HG02943 (cell line): ENCODE measurements around the gene KCNJ4.

Experiments used
- ATAC-seq: cut with Tn5 transposase; IDR thresholded peaks from one replicate; pipeline ENCODE4 v1.9.1; 2021; ENCODE audit warnings: mild to moderate bottlenecking, low read depth, moderate library complexity; ENCODE audit not compliant: unreplicated experiment

Gene KCNJ4

DNA sequence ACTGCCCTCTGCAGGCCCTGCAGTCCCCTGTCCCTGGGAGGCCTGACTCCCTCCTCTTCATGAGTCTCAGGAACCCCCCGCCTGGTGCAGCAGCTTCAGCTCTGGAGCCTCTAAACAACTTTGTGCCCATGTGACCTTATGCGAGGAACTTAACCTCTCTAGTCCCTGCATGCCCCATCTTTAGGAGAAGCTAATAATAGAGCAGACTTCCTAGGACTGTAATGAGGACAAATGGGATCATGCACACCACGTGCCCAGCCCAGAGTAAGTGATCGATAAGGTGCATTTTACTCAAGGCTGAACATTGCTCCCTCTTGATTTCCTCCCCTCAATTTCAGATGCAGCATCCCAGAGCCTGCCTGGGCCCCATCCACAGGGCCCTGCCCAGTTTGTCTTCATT, 19.0 kb downstream of the KCNJ4 start:
- ATAC-seq: no peak

DNA sequence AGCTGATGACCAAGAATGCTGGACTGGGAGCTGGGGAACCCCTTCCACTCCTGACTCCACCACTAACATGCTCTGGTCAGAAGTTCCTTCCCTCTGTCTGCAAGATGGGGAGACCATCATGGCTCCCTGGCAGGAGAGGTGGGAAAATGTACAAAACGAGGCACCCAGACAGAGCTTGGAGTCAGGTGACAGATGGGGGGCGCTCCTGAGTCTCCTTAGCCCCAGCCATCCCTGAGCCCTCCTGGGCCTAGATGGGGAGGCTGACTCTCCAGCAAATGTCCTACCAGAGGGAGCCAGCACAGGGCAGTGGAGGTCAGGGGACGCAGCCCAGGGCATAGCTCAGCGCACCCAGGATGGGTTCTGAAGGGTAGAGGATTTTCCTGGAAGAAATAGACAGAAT, 20.0 kb downstream of the KCNJ4 start:
- ATAC-seq: no peak

DNA sequence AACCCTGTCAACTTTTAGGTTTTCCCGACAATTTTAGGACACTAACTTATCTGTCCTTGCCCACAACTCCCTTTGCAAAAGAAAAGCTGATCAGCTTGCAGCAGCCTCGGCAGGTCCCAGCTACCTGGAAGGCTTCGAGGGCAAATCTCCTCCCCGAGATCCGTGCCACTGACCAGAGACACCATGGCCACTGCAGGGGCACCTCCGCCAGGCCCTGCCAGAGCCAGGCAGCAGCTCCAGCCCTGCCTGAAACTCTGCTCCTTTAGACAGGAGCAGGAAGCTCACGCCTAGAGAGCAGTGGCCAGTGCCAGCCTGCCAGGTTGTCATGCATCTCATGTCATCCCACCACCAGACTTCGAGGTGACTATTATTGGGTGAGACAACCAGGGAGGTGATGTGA, 21.1 kb downstream of the KCNJ4 start:
- no peak for ATAC-seq

- ATAC-seq: no peak
Measured at GRCh38 chr22:38432264-38432663, 22.7 kb downstream of the KCNJ4 start.

DNA sequence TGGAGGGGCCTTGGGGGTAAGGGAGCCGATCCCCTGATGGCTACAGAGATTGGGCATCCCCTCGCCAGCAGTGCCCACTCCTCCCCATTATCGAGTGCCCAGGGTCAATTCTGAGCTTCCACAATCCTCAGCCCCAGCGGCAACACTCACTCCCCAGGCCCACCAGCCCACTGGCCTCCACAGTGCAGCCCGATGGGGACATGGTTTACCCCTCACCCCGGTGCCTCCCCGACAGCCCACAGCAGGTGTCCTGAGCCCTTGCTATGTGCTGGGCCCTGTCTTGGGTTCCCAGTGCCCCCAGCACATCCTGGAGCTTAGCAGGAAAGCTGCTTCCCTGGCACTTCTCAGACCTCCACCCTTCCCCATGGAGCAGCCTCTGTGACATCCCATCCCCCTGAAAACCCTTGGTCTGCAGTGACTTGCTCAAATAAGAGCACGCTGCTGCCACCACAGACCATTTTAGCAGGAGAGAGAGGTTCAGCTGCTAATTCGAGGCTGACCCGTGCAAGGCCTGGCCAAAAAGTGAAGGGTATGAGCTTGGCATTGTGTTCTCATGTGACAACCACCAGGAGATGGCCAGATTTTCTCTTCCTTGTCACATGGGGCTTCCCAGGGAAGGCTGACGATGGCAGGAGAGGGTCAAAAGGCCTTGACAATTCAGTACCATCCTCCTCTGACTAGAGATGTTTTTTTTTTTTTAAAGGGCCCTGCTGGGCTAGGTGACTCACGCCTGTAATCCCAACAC, 23.6 kb downstream of the KCNJ4 start:
- ATAC-seq: no peak

GRCh38 chr22:38429499-38430068, 25.4 kb downstream of the KCNJ4 start:
- no peak for ATAC-seq

DNA sequence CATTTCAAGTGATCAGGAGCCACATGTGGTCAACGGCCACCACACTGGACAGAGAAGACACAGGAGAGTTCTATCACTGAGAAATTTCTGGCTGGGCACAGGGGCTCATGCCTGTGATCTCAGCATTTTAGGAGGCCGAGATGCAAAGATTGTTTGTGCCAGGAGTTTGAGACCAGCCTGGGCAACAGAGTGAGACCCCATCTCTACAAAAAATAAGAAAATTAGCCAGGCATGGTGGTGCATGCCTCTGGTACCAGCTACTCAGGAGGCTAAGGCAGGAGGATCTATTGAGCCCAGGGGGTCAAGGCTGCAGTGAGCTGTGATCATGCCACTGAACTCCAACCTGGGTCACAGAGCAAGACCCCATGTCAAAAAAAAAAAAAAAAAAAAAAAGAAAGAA, 26.3 kb downstream of the KCNJ4 start:
- ATAC-seq: no peak

DNA sequence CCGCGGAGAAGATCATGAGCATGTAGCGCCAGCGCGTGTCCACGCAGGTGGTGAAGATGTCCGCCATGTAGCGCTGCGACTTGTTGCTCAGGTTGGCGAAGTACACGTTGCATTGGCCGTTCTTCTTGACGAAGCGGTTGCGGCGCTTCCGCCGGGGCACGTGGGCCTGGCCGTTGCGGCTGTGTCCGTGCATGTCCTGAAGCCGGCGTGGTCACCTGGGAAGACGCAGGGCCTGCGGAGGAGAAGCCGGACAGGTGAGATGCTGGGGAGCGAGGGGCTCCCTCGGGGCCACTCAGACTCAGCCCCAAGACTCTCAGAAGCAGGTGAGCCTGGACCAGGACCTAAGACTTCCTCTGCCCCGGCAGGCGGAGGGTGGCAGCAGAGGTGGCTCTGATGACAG, 27.1 kb downstream of the KCNJ4 start:
- no peak for ATAC-seq

DNA sequence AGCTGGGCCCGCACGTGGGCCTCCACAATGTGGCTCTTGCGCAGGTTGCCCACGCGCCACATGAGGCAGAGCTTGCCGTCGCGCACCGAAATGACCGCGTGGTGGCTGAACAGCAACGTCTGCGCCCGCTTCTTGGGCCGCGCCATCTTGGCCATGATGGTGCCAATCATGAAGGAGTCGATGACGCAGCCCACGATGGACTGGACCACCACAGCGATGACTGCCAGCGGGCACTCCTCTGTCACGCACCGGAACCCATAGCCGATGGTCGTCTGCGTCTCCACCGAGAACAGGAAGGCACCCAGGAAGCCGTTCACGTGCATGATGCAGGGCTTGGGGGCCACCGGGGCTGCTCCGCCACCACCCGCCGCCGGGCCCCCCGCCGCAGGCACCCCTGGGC, 27.5 kb downstream of the KCNJ4 start:
- ATAC-seq: no peak

DNA sequence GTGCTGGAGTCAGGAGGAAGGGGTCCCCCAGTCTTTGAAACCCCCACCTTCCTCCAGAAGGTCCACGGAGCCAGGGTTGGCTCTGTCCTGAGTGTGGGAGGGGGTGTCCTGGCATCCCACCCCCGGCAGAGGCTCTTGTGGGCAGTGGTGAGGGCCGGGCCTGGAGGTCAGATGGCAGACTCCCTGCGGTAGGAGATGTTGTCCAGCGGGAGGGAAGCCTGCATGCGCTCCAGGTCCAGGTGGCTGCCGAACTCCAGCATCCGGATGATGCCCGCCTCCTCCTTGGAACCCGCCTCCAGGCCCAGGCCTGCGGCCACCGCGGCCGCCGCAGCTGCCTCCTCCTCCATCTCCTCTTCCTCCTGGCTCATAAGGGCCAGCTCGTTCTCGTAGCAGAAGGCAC, 28.4 kb downstream of the KCNJ4 start:
- ATAC-seq: no peak

DNA sequence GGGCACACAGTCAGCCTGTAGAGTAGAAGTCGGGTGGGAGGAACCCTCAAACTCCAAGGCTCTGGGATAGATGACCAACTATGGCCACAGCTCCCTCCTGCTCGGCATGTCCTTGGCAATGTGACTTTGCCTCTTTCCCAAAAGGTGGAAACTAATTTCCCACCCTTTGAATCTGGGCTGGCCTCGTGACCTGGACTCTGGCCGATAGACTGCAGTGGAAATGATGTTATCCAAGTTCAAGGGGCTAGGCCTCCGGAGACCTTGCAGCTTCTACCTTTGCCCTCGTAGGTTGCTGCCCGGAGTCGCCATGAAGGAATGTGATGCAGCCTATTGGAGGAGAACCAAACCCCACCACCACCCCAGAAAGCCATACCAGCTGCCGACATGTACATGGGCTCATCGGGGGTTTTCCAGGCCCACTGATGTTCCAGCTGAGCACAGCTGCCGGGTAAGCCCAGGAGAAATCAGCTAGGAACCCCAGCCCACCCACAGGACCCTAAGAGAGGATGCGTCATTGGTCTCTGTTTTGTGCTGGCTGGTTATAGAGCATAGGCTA, 30.4 kb downstream of the KCNJ4 start:
- ATAC-seq: no peak

GRCh38 chr22:38423512-38424503, 31.2 kb downstream of the KCNJ4 start:
- no peak for ATAC-seq

DNA sequence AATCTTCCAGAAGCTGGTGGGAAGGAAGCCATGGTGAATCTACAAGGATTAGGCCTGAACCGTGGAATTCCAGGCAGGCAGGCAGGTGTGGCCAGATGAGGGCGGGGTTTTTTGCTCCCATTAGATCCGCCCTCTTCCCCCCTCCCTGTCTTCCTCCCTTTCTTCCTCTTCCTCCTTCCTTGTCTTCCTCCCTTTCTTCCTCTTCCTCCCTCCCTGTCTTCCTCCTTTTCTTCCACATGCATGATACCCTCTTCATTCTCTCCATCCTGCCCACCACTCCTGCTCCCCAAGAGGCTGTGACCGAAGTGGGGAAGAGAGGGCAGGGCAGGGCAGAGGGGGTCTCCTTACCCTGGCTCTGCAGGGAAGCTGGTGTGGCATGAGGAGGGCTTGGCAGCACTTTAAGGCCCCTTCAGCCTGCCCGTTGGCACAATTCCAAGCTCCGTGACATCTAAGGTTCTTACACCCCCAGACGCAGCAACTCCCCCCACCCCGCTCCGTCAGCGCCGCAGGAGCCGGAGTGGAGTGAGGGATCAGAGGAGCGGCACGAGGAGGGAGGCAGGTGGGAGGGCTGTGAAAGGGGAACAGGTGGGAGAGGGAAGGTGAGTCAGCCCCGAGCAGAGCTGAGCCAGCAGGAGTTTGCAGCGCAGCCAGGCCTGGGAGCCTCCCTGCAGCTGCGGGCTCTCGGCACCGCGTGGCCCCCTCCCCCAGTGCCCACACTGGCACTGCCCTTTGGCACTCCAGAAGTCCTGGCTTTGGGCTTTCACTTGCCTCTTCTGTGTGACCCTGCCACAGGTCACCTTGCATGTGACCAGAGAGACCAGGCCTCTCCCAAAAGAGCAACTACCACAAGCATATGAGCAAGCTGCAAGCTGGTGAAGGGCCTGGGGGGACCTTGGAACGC, 32.1 kb downstream of the KCNJ4 start:
- ATAC-seq: no peak

GRCh38 chr22:38420734-38421133, 34.3 kb downstream of the KCNJ4 start:
- no peak for ATAC-seq

DNA sequence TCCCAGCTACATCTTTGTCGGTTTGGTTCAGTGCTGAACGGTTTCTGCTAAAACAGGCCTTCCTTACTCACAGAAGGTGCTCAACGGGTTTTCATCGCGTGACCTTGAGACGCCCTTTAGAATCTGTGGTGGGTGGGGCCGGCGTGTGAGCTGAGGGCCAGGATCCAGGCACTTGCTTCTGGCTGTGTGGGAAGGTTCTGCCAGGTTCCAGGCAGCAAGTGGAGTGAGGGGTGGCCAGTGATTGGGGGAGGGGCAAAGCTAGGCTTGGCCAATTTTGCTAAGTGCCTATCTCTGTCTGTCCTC, 35.2 kb downstream of the KCNJ4 start:
- no peak for ATAC-seq

GRCh38 chr22:38419121-38419857, 35.7 kb downstream of the KCNJ4 start:
- no peak for ATAC-seq

- no peak for ATAC-seq
Measured at GRCh38 chr22:38418589-38418988, 36.4 kb downstream of the KCNJ4 start.

DNA sequence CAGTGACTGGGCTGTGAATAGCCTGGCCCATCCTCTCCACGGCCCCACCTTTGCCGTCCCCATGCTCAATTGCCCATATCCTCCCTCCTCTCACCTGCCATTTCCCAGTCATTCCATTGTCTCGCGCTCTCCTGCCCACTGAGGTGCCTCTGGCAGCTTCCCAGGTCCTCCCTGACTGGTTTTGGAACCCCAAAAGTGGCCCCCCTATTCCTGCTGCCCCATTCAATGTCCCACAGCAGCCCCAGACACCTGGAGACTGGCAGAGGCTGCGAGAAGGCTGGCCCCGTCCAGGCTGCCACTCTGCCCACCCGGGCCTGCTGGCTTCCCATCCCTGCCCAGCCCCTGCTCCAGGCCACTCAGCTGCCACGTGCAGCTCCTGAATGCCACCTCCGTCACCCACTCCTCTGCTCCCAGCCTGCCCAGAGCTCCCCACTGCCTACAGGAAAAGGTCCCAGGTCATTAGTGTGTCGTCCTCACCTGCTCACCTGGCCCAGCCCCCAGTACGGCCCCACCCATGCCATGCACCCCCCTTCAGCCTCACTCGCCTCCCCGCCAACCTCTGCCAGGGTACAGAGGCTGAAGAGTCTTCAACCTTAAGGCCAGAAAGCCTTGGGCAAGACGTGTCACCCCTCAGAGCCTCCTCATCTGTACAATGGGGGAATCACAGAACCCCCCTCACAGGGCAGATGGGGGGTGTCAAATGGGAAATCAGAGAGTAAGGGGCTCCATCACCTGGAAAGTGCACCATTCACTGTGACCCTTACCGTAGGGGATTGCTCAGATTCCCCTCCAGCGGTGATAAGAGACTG, 37.5 kb downstream of the KCNJ4 start:
- ATAC-seq: no peak
